A172 (cell line): ENCODE results near the gene OS9. TPM values are rescaled to one million over a fixed set of nuclear protein-coding genes. Genes with fewer than 3 reads are reported as not detected.
"Not testable (repeated sequence)": the region's sequence is repeated elsewhere in the genome, so short reads cannot be mapped to it uniquely, and the experiment has no call there.

Source experiments
- DNase-seq: peaks from one replicate; pipeline ENCODE4 v3.0.0-alpha.2; 2015; ENCODE audit warnings: low spot score
- total RNA-seq: library from RNA; depleted of rRNA; stranded (reverse); fragments of >200 nt; shearing (Covaris generic); gene quantifications from 2 replicates; pipeline ENCODE4 v1.2.3, GENCODE V29; 2014; rRNA removed

The OS9 gene
- 103 and 144 TPM in 2 replicates for total RNA-seq

- DNase-seq, result peak; percentile 100
Observed at GRCh38 chr12:57693659-57694458, at the start of gene OS9. TSS of gene OS9 (plus strand) at chr12:57694132. CDS start at chr12:57694162, 30 bp downstream.

- DNase-seq, result peak; percentile 35
Observed at GRCh38 chr12:57645990-57646658, 47.8 kb upstream of the OS9 start.

- not testable (repeated sequence) for DNase-seq
Observed at GRCh38 chr12:57646659-57647049, 47.3 kb upstream of the OS9 start.

GRCh38 chr12:57654042-57654441 is 39.9 kb upstream of the OS9 start:
- DNase-seq, result no peak

- DNase-seq, result no peak
Observed at GRCh38 chr12:57655541-57656240, 38.2 kb upstream of the OS9 start.

- not testable (repeated sequence) for DNase-seq
Observed at GRCh38 chr12:57656408-57656807, 37.5 kb upstream of the OS9 start.

GRCh38 chr12:57657744-57658143 is 36.2 kb upstream of the OS9 start:
- DNase-seq, result no peak

GRCh38 chr12:57658890-57659289 is 35.0 kb upstream of the OS9 start:
- no peak for DNase-seq

- no peak for DNase-seq
Observed at GRCh38 chr12:57661376-57661775, 32.6 kb upstream of the OS9 start.

- not testable (repeated sequence) for DNase-seq
Observed at GRCh38 chr12:57665066-57665820, 28.7 kb upstream of the OS9 start.

GRCh38 chr12:57666897-57667296 is 27.0 kb upstream of the OS9 start:
- DNase-seq, result no peak

GRCh38 chr12:57669691-57670090 is 24.2 kb upstream of the OS9 start:
- not testable (repeated sequence) for DNase-seq

- not testable (repeated sequence) for DNase-seq
Observed at GRCh38 chr12:57671811-57672210, 22.1 kb upstream of the OS9 start.

- no peak for DNase-seq
Observed at GRCh38 chr12:57672801-57673200, 21.1 kb upstream of the OS9 start.

- DNase-seq, result no peak
Observed at GRCh38 chr12:57674691-57675090, 19.2 kb upstream of the OS9 start.

- not testable (repeated sequence) for DNase-seq
Observed at GRCh38 chr12:57677947-57678346, 16.0 kb upstream of the OS9 start.

GRCh38 chr12:57679697-57680096 is 14.2 kb upstream of the OS9 start:
- DNase-seq, result no peak

- no peak for DNase-seq
Observed at GRCh38 chr12:57687862-57688261, 6.1 kb upstream of the OS9 start.

- no peak for DNase-seq
Observed at GRCh38 chr12:57688931-57689330, 5.0 kb upstream of the OS9 start.

- DNase-seq, result no peak
Observed at GRCh38 chr12:57692500-57692899, 1.4 kb upstream of the OS9 start.

- DNase-seq, result no peak
Observed at GRCh38 chr12:57693317-57693658, 644 bp upstream of the OS9 start.

- DNase-seq, result peak; percentile 3
Observed at GRCh38 chr12:57694459-57695019, 607 bp downstream of the OS9 start.
